OCI-LY3 (cell line): ENCODE data around the gene PAN2.

ENCODE experiments used
- EZH2phosphoT487 ChIP-seq: fragments of 200-600 bp; shearing (Covaris generic); IDR thresholded peaks from 2 replicates; pipeline ENCODE4 v1.6.1; 2018; ENCODE audit warnings: antibody characterized with exemption, mixed run types, low read depth
- TF ChIP-seq, protein P1 (sequence below): fragments of 200-600, 300-600 bp; sonication (generic); IDR thresholded peaks from 2 replicates; pipeline ENCODE4 v1.5.1; 2014; ENCODE audit warnings: antibody characterized with exemption, low read length, low read depth

DNA sequence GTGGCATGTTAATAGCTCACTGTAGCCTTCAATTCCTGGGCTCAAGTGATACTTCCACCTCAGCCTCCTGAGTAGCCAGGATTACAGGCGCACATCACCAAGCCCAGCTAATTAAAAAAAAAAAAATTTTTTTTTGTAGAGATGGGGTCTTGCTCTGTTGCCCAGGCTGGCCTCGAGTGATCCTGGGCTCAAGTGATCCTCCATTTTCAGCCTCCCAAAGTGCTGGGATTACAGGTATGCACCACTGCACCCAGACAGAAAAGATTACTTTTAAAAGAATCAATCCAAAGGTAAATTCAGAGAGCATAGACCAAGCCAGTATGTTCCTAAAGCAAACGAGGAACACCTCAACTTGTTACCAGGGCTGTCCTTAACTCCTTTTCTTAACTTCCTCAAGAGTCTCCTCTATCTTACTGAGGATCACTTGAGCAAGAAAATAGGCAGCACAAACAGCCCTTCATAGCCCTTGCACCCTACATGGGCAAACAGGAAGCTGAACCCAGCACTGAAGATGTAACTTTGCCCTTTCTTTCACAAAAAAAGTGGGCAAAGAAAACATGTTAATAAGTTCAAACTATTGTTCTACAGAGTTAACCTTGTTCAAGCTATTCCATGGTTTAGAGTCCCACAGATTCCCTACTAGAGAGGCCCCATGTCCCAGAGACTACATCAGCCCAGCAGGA, 45.0 kb downstream of the PAN2 start:
- TF ChIP-seq EZH2phosphoT487, result no peak
- TF ChIP-seq, protein P1, sequence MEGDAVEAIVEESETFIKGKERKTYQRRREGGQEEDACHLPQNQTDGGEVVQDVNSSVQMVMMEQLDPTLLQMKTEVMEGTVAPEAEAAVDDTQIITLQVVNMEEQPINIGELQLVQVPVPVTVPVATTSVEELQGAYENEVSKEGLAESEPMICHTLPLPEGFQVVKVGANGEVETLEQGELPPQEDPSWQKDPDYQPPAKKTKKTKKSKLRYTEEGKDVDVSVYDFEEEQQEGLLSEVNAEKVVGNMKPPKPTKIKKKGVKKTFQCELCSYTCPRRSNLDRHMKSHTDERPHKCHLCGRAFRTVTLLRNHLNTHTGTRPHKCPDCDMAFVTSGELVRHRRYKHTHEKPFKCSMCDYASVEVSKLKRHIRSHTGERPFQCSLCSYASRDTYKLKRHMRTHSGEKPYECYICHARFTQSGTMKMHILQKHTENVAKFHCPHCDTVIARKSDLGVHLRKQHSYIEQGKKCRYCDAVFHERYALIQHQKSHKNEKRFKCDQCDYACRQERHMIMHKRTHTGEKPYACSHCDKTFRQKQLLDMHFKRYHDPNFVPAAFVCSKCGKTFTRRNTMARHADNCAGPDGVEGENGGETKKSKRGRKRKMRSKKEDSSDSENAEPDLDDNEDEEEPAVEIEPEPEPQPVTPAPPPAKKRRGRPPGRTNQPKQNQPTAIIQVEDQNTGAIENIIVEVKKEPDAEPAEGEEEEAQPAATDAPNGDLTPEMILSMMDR, result no peak
